OCI-LY1 (cell line): Measurements from ENCODE around the gene DBI.

ENCODE experiments used
- CTCF ChIP-seq: fragments of 200-600 bp; sonication (generic), shearing (Covaris generic); IDR thresholded peaks from 2 replicates; pipeline ENCODE4 v1.5.1; 2017; ENCODE audit warnings: mild to moderate bottlenecking, antibody characterized with exemption, low read length, moderate library complexity, mixed read lengths
- EZH2 ChIP-seq: fragments of 200-600 bp; sonication (generic), shearing (Covaris generic); IDR thresholded peaks from 2 replicates; pipeline ENCODE4 v1.8.0; 2017; ENCODE audit warnings: borderline replicate concordance, mixed run types, mild to moderate bottlenecking, antibody characterized with exemption, low read length, moderate library complexity, mixed read lengths

GRCh38 chr2:119341684-119342083 is 25.1 kb upstream of the DBI start:
- TF ChIP-seq EZH2 (no peak), CTCF (no peak)
